Stimulated activated CD8-positive, alpha-beta memory T cell treated with anti-CD3 and anti-CD28 coated beads, Interleukin-2, amount 100 ng/mL, for 48 hours (primary cell): ENCODE data around the gene MAD1L1.

Source experiments
- DNase-seq, 2 donors: peaks; one replicate each; pipeline ENCODE4 v3.0.0-alpha.2; 2020; ENCODE audit warnings: low read depth in 2 of 2

MAD1L1 gene

DNA sequence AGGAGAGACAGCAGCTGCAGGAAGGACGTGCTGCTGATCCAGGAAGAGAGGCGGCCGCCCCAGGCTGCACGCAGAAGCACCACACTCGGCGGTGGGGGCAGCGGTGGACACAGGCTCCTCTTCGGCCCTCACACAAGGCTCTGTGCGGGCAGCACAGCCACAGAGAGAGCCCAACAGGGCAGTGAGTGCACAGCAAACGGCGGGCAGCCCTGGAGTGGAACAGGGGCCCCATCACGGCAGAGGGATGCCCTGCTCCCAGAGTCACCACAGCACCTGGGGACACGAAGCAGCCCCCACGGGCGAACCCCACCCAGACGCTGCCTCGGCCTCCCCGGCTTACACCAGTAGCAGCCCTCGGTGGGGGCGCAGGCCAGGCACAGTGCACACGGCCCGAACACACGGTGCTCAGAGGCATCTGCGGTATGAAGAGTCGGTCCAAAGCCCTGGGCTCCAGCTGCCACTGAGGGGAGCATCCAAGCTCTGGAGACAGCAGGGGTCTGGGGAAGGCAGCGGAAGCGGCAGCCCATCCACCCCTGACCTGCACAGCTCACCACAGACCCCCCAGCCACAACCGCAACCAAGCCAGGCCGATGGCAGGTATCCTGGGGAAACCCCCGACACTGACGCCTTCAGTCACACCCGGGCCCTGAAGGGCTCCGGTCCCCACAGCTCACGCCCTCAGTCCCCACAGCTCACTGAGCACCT, 26.1 kb upstream of the MAD1L1 start:
- DNase-seq: no peak

DNA sequence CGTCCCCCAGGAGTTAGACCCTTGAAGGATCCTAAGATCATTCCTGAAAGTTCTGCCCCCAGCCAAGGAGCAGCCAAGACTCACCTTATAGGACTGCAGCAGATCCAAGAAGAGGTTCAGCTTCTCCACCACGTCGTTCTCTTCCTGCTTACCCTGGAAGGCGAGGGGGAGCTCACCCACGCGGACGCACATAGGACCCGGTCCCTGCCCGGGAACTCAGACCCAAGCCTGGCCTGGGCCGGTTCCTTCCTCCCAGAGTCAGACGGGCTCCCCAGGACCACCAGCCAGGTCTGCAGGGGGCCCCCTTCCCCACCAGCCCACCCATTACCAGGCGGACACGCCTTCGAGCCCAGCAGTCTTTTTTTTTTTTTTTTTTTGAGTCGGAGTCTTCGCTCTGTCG, 24.9 kb upstream of the MAD1L1 start:
- DNase-seq: no peak

DNA sequence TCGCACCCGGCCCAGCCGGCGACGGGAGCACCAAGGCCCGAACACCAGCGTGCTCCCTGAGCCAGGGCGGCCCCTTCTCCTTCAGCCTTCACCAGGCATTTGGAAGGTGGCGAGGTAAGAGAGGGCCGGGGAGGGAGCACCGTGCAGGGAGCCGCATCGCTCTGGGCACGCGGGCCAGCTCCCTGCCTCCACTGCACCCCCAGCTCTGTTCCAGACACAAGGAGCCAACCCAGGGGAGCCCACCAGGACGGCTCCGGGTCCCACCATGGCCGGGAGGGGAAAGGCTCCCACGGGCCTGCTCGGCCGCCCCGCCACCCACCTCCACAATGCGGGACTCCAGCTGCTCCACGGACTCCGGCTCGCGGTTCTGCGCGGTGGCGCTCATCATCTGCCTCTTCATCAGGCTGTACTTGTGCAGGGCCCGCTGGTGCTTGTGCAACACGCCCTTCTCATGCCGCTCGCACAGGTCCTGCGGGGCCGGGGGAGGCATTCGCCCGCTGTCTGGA, 24.4 kb upstream of the MAD1L1 start:
- DNase-seq: no peak

DNA sequence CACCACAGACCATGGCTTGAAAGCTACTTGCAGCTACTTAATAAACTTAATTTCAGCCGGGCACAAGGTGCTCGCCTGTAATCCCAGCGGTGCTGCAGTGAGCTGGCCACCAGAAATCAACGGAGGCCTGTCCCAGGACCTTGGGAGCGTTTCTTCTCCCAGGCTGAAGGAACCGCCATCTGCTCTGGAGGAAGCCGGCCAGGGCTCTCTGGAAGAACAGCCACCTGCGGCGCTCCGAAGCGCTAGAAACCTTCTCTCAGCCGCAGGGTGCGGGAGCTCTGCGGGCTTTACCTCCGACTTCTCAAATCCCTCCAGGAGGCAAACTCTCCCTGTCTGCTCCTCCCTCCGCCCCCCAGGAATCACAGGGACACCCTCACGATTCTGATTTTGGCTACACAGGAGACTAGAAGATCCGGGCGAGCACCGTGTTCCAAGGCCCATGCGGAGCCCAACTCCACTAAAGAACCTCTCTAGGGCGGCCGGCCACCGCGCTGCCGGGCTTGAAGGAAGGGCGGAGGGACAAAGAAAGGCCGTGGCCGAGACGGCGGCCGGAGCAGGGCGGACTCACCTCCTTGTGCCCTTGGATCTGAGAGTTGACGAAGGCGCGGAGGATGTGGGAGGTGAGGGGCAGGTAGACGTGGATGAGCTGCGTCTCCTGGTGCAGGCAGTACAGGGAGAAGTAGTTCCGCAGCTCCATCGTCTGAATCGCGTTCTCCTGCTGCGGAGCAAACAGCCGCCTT, 23.7 kb upstream of the MAD1L1 start:
- DNase-seq: no peak

DNA sequence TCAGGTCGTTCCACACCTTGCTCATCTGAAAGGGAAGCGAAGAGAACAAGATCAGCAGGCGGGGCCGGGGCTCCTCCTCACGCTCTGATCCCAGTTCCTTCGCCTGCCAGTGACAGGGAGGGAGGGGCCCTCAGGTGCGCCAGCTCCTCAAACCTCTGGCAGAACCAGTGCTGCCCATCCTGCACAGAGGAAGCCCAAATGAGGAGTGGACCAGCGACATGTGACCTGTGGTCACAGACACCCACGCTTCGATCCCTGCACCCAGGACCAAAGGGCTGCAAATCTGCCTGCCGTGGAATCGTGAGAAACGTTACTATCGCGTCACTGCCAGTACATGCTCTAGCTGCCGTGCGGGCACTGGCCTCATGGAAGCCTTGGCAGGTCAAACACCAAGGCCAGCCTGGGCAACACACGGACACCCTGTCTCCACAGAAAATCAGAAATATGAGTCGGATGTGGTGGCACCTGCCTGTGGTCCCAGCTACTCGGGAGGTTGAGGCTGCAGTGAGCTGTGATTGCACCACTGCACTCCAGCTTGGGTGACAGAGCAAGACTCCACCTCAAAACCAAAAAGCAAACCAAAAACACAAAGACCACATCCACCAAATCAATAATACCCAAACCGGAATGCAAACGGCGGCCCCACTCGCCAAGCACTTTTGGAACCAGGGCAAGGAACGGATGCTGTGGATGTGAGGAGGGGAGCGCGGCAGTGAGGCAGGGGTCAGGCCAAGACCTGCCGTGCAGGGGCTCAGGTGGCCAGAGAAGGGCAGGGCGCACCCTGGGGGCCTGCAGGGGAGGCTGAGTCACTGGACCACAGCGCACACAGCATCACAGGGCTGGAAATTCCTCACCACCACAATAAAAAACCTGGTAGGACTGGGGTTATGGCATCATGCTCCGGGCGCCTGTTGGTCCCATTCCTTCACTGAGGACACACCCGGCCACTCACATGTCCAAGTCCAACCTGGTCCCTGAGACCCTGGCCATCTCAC, 22.7 kb upstream of the MAD1L1 start:
- no peak for DNase-seq

DNA sequence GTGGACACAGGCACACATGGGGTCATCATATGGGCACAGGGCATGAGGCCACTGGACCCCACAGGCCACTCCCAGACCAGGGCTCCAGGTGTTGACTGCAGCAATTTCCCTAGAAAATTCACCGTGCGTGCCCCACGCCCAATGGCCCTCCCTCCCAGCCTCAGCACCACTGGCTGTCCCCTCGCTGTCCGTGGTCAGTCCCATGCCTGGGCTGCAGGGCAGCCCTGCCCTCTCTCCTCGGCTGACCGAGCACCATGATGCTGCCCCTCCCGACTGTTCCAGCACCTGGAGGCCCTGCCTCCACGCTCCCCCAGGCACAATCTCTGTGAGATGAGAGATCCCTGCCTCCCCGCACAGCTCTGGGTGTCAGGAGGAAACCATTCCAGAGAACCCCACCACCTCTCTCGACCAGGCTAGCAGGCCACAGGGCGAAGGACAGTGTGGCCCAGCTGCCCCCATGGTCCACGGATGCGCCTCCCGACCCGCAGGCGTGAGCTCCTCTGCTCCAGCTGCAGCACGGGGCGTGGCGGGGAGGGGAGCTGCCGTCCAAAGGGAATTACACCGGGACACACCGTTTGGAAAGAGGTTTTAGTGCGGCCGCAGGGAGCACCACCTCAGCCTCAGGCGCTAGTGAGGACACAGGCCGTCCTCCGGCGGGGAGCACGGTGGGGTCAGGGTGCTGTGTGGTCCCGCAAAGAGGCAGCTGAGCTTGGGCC, 21.8 kb upstream of the MAD1L1 start:
- DNase-seq: no peak

DNA sequence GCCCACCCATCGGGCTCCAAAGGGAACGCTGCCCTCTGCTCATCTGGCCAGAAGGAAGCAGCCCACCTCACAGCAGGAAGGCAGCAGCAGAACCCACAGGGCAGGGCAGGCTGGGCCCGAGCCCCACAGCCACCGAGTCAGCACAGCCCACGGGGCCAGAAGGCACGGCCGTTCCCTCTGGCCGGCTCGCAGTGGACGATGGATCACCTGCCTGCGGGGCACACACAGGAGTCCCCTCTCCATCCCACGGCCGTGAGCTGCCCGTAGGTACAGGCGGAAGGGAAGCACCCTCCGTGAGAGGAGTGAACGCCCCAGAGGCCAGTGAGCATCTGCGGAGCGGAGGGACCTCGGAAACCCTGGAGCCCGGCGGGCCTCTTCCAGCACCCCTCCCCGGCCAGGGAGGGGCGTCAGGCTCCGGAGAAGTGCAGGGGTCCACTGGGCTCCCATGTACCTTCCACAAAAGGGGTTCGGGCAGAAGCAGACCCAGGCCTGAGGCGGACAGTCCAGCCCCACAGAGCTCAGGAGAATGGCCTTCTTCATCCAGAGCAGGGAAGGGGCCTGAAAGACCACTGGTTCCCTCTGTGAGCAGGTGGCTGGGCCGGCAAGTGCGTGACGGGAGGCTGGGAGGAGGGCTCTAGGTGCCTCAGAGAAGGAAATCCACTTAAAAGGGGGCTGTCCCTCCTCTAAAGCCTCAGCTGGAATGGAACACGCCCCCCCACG, 20.9 kb upstream of the MAD1L1 start:
- DNase-seq: no peak

DNA sequence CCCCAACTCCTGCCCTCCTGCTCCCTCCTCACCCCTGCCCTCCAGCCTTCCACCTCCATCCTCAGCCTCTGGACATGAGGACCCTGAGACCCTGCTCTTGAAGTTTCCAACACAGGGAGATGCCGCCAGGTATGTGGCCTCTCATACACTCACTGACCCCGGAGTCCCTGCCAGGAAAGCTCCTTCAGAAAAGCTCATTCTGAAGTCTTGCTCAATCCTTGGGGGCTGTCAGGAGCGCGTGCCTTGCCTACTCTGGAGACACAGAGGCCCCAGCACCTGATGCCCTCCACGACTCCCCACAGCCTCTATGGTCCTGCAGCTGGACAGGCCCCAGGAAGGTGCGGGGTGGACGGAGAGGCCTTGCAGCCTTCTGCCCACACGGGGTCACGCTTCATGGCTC, 20.3 kb upstream of the MAD1L1 start:
- DNase-seq: no peak

DNA sequence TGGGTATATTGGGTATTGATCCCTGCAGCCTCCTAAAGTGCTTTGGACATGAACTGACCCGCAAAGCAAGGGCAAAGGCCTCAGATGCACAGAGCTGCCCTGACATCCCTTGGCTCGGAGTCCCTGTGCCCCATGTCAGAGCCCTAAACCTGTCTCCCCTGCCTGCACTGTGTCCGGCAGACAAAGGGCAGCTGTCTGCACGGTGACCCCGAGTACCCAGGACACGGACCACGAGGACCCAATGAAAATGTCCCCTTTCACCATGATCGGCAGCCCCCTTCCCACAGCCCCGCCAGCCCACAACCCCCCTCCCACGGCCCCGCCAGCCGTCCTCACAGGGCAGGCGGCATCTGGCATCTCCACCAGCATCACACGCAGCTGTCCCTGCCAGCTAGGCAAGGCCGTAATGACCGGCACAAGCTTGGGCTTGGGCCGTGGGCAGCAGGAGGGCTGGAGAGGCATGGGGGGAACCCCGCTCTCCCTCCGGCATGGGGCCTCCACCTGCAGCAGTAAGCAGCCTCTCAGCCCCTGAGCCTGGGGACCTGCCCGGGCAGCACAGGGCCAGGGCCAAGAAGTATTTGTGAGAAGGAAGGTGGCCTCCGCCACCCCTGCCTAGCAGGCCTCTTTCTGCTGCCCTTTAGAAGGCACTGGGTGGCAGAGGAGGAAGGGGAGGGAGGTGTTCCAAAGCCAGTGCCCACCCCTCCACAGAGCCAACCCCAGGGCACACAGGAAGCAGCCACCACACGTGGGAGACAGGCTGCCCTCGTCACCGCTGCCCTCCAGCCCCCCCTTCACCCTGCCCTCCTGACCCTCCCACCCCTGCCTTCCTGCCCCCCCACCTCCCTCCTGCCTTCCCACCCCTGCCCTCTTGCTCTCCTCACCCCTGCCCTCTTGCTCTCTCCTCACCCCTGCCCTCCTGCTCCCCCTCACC, 19.4 kb upstream of the MAD1L1 start:
- DNase-seq: no peak

DNA sequence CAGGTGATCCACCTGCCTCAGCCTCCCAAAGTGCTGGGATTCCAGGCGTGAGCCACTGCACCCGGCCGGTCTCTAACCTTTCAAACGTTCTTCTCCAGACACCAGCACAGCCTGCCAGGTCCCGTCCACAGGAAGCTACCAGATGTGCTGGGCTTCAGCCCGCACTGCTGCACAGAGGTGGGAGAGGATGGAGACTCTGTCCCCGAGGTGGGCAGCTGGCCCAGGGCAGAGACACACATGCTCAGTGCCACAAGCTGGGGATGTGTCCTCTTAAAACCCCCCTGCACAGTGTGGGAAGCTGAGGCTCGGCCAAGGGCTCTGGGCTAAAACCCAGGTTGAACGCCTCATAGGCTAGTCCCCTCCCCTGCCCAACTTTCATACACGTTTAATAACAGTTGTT, 18.6 kb upstream of the MAD1L1 start:
- DNase-seq: no peak

DNA sequence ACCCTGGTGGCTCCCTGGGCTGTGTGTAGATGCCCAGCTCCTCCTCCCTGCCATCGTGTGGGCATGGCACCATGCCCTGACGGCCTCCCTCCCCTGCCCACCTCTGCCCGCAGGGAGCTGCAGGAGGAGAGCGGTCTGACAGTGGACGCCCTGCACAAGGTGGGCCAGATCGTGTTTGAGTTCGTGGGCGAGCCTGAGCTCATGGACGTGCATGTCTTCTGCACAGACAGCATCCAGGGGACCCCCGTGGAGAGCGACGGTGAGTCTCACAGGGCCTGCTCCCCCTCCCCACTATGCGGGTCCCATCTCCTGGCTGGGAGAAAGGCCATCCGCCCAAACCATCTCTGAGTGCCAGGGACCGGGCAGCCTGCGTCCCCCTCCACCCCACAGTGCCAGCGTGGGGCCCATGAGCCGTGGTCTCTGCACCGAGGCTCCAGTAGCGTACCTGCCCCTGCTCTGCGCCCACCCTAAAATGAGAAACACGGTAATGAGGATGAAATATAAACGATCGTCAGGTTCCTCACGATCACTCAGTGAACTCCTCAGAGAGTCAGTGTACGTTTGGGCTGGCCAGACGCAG, 17.1 kb upstream of the MAD1L1 start:
- no peak for DNase-seq

DNA sequence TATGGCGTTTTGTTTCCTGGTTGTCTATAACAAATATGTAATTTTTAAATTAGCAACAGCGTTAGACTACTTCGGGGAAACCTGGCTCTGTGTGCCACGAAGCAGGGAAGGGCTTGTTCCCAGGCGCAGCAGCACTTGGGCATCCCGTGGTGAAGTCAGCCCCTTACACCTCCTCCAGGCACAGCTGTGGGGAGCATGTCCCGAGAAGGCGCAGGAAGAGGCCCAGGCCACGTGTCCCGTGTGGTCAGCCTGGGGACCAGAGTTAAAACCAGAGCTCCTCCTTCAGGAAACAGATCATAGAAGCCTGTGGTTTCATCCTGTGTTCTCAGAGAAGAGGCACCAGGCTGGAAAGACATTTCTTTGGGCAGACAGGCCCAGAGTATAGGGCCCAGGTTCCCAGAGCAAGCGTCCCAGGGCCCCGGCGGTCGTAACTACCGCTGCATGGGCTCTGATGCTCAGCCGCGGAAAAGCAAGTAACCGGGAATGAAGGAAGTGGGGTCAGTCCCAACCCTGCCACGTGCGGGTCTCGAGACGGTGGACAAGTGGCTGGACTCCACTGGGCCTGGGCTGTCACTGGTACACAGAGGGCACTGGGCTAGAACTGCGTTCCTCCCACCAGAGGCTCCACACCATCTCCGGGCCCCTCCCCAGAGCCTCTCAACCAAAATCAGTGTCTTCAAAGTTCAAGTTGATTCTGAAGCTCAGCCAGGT, 16.4 kb upstream of the MAD1L1 start:
- no peak for DNase-seq

DNA sequence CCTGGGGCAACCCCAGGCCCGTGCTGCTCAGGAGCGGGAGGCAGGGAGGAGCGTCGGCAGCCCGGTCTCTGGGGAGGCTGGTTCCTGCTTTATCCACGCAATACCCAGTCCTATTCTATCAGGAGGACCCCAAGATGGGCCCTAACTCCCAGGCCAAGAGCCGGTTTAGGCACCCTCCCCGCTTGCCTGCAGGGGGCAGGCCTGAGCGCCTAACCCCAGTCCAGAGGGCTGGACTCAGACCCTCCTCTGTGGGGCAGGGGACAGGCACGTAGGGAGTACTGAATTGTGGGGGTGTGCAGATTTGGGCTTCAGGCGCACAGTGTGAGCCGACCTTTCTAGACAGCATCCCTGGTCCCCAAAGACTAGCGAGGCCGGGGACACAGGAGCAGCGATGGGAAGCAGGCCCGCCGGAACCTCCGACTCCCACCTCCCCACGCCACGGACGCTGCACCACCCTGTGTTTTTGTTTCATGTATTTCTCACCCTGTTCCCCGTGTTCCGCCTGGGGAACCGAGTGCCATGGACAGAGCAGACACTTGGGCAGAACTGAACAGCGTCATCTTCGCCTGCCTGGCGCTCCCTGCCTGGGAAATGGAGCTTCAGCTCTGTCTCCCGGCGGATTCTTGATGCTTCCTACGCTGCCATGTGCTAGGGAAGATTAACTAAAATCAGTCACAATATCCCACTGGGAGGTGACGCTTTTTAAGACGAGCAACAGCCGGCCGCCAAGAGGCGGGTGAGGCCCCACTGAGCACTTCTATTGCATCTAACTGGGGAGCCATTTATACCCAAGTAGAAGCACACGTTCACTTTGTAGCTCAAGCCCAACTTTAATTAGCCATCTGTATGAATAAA, 14.6 kb upstream of the MAD1L1 start:
- no peak for DNase-seq

DNA sequence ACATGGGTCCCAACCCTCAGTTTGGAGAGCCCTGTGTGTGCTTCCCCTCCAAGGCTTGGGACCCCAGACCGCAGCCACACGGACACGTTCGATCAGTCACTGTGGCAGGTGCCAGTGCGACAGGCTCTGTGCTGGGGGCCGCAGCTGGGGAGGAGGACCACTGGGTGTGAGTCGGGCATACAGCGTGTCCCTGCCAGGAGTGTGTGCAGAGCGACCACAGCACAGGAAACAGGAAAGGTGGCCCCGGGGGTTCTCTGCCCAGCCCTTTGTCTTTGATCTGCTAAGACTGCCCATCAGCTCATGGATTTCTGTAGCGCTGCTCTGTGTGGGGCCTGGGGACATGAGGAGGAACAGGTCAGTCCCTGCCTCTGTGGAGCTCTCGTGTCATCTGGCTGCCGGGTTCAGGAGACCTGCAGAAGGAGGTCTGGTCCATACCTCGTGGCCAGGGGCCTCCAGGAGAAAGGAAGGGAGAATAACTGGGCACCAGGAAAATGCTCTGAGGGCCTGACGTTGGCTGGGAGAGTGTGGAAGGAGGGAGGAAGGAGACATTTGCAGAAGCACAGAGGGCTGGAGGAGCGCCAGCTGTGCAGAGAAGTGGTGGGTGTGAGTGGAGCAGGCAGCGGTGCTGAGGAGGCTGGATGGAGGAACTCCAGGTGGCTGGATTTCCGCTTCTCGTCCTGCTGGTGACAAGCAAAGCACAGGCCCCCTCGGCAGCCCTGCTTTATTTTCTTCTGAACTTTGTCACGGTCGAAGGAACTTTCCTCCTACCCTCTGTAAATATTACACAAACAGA, 13.3 kb upstream of the MAD1L1 start:
- DNase-seq: no peak

DNA sequence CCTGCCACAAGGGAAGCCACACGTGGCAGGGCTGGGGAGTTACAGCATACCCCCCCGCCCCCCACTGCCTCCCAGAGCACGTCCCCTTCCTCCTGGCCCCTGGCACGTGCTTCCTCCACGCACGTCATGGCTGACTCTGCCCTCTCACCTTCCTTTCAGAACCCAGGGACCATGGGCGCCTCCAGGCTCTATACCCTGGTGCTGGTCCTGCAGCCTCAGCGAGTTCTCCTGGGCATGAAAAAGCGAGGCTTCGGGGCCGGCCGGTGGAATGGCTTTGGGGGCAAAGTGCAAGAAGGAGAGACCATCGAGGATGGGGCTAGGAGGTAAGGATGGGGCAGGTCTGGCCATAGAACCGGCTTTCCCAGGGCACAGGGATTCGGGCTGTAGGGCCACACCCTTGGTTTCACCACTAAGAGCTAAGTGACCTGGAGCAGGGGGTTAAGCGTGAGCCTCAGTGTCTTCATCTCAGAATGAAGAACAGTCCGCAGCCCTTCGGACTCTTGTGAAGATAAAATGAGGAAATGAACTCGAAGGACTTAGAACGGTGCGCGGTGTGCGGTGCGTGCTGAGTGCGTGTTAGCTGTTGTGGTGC, 11.8 kb upstream of the MAD1L1 start:
- no peak for DNase-seq

DNA sequence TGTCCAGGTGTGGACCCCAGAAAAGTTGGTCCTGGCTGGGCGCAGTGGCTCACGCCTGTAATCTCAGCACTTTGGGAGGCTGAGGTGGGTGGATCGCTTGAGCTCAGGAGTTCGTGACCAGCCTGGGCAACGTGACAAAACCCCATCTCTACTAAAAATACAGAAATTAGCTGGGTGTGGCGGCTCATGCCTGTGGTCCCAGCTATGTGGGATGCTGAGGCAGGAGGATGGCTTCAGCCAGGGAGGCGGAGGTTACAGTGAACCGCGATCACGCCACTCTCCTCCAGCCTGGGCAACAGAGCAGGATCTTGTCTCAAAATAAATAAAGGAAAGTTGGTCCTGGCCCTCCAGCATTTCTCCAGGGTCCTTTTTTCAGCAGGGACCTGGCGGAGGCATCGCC, 10.7 kb upstream of the MAD1L1 start:
- DNase-seq: no peak
